ENCODE data around the gene ZEB2.

The ZEB2 gene

DNA sequence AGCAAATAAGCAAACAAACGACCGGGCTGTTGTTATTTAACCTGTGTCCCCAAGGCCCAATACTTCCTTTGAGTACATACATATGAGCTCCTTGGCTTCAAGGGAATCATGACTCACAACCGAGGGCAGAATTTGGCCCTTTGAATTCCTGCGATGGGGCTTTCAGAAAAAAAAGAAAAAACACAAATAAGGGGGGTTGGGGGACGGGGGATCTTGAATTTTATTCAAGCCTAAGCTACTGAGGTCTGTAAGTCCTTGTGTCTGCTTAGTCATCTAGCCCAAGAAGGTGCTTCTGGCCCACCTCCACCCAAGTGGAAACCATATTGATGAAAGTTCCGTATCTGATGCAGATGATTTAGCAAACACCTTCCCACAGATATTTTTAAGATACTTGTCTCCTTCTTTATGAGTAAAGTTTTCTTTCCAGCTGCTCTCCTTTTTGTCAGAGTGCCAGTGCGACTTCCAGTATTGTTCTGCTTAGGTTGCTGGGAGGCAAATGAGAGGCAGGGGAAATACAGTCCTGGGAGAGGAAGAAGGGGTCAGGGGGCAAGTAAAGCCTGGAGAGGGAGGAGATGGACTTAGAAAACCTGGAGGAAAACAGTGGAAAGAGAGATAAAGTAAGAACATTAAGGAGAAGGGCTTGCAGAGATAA is 169.6 kb downstream of the ZEB2 start:
- TF ChIP-seq, protein P1, sequence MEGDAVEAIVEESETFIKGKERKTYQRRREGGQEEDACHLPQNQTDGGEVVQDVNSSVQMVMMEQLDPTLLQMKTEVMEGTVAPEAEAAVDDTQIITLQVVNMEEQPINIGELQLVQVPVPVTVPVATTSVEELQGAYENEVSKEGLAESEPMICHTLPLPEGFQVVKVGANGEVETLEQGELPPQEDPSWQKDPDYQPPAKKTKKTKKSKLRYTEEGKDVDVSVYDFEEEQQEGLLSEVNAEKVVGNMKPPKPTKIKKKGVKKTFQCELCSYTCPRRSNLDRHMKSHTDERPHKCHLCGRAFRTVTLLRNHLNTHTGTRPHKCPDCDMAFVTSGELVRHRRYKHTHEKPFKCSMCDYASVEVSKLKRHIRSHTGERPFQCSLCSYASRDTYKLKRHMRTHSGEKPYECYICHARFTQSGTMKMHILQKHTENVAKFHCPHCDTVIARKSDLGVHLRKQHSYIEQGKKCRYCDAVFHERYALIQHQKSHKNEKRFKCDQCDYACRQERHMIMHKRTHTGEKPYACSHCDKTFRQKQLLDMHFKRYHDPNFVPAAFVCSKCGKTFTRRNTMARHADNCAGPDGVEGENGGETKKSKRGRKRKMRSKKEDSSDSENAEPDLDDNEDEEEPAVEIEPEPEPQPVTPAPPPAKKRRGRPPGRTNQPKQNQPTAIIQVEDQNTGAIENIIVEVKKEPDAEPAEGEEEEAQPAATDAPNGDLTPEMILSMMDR (IDR thresholded peaks at IDR 0.05), result no peak

- TF ChIP-seq, protein P1 (IDR thresholded peaks at IDR 0.05), result no peak
Observed at GRCh38 chr2:144349674-144350073, 170.2 kb downstream of the ZEB2 start.

GRCh38 chr2:144348846-144349245 is 171.1 kb downstream of the ZEB2 start:
- TF ChIP-seq, protein P1 (IDR thresholded peaks at IDR 0.05), result no peak

DNA sequence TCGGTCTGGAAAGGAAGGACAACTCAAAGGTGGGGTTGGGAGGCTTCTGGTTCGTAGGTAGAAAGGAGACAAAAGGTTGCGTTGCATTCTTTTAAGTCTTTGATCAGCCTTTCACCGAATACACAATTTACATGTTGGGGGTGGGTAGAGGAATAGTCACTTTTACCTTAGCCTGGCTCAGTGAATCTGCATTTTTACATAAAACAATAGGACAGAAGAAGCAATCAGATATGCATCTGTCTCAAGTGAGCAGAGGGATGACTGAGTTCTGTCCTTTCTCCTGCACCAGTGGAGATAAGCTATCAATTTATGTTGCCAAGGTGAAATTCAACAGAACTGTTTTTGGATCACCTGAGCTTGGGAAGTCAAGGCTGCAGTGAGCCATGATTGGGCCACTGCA is 173.7 kb downstream of the ZEB2 start:
- TF ChIP-seq, protein P1 (IDR thresholded peaks at IDR 0.05), result no peak

DNA sequence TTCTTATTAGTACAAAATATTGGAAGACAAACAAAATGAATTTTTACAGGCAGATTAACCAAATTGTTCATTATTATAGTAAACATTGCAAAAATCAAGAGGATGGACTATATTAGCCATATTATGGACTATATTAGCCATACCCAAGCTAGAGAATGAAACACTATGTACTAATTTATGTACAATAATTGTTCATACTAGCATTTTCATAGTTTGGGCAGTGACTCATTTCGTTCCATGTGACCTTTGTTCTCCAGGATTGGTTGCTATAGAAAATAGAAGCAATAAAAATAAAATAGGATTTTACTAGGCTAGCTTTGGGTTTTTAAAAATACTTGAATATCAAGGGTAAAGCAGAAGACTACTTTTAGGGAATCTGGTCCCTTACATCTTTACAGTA is 176.8 kb downstream of the ZEB2 start:
- TF ChIP-seq, protein P1 (IDR thresholded peaks at IDR 0.05), result no peak

- TF ChIP-seq, protein P1 (IDR thresholded peaks at IDR 0.05), result no peak
Observed at GRCh38 chr2:144341538-144341937, 178.4 kb downstream of the ZEB2 start.

DNA sequence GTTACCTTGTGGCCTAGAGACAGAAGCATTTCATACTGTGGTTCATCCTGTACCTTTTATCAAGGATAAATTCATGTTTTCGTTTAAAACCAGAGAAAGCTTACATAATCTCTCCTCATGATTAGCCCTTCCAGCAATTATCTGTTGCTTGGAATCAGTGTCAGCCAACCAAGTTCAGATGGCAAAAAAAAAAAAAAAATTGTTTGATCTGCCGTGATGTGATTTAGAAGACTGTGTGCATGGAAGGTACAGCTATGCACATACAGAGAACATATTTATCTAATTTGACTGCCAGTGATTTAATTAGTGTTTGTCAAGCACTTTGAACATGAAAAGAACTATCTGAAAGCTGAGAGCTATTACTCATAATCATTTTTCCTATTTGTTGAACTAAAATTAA is 180.9 kb downstream of the ZEB2 start:
- TF ChIP-seq, protein P1 (IDR thresholded peaks at IDR 0.05), result no peak

GRCh38 chr2:144334551-144334950 is 185.4 kb downstream of the ZEB2 start:
- TF ChIP-seq, protein P1 (IDR thresholded peaks at IDR 0.05), result no peak

Data from LNCAP (cell line).